ENCODE measurements around the gene TBCCD1.
A peak's percentile ranks its signal among the peaks of the same experiment; 100 is the strongest.
"Not testable (repeated sequence)": the region's sequence is repeated elsewhere in the genome, so short reads cannot be mapped to it uniquely, and the experiment has no call there.

Gene TBCCD1

DNA sequence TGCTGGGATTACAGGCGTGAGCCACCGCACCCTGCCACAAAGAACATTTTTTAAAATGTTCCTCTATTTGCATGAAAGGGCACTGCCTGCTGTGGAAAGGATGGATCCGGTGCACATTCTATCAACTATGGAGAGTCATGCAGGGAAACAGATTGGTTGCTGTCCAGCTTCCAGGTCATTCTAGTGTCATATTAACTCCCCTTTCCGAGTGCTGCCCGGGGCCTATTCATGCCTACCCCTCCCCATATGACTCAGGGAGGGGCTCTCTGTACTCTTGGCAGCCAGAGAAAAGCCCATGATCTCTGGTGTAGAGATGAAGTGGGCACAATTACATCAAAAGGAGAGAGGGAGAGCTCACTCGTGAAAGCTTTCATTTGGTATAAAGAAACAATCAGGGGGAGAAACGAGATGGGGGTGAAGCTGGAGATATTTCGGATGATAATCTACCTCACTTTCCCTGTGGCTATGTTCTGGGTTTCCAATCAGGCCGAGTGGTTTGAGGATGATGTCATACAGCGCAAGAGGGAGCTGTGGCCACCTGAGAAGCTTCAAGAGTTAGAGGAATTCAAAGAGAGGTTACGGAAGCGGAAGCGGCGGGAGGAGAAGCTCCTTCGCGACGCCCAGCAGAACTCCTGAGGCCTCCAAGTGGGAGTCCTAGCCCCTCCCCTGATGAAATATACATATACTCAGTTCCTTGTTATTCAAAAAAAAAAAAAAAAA is 29.6 kb upstream of the TBCCD1 start:
- no peak for DNase-seq (ENCODE audit: low read depth in 2 of 2, low spot score in 1 of 2)

DNA sequence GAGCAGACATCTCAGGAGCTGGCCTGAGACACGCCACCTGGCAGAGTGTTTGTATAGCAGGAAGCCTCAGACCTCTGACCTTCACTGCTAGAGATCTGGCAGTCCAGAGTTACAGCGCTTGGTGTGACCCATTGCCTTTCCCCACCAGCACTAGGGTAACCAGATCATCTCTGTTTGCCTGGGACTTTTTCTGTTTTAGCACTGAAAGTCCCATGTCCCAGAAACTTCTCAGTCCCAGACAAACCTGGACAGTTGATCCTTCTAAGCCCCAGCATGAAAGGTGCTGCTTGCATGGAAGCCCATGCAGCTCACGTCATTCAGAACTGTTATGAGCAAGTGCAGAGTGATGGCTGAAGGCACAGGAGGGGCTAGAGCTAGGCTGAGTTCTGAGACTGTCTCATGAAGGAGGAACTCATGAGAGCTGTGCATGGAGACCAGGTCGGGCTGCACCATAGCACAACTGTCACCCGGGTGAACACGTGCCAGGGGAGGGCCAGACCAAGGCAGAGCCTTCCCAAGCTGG is 27.5 kb upstream of the TBCCD1 start:
- DNase-seq (ENCODE audit: low read depth in 2 of 2, low spot score in 1 of 2), result no peak

DNA sequence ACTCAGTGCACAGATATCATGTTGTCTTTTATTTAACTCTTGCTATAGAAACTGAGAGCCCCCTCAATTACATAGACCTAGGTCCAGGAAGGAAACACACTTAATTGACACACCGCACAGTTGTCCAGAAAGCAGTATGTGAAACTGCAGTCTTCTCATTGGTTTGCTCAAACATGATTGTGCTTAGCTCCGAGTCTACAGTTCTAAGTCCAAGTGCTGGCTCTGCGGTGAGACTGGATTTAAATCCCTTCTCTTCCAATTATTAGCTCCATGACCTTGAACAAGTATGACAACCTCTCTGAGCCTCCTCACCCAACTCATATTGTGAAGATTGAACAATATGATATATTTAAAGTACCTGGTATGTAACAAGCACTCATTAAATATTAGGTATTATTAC is 26.7 kb upstream of the TBCCD1 start:
- DNase-seq (ENCODE audit: low read depth in 2 of 2, low spot score in 1 of 2), result no peak

DNA sequence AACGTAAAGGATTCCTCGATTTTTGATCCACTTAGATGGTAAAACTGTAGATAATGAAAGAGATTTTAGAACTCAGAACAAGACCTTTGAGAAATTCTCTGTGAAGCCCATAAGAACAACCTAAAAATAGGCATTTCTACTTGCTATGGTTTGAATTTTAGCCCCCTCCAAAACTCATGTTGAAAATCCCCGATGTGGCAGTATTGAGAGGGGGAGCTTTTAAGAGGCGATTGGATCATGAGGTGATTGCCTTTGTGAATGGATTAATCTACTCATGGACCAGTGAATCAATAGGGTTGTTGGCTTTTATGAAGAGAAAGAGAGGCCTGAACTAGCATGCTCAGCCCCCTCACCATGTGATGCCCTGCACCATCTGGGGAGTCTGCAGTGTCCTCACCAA is 25.5 kb upstream of the TBCCD1 start:
- DNase-seq (ENCODE audit: low read depth in 2 of 2, low spot score in 1 of 2), result no peak

DNA sequence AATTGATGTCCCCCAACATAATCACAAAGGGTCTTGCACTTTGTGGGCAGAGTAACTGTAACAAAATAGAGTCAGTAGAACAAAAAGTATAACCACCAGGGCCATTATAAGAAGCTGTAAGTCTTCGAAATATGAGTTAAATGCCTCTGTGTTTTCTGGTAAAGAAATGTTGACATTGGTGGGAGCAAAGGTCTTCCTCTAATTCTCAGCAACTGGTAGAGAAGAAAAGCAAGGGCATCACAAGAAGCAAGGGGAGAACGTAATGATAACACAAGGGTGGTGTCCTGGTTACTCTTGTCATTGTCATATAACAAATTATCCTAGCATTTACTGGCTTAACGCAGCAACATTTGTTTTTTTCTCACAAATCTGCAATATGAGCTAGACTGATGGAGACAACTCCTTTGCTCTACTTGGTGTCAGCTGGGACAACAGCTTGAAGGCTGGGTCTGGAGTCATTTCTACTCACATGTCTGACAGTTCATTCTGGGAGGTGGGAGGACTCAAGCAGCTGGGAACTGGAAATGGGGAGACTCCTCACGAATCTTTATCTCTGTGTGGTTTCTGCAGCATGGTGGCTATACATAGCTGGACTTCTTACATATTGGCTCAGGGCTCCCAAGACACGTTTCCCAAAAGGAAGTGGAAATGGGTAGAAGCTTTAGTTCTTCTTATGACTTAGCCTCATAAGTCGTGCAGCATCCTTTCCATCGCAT is 23.6 kb upstream of the TBCCD1 start:
- DNase-seq (ENCODE audit: low read depth in 2 of 2, low spot score in 1 of 2), result no peak

DNA sequence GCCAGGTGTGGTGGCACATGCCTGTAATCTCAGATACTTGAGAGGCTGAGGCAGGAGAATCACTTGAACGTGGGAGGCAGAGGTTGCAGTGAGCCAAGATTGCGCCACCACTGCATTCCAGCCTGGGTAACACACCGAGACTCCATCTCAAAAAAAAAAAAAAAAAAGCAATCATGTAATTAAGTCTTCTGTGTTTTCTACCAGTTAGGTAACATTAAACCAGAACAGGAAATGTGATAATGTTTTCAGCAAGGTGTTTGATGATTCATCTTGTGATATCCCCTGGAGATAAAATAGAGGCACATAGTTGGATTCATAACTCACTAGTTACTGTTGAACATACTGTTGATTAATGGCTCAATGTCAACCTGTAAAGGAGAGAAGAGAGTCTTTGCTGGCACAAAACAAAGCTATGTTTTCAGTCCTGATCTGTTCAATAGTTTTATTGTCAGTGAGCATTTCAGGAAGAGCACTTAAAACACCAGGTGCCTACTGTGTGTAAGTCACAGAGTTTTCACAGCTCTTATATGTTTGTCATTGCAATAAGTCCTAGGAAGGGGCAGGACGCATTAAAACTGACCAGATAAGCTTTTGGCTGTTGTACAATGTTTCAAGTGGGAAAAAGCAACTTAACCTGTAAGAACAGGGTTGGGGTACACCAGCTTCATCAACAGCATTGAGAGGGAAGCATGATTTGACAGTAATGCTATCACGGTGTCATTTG is 22.9 kb upstream of the TBCCD1 start:
- DNase-seq (ENCODE audit: low read depth in 2 of 2, low spot score in 1 of 2), result no peak

DNA sequence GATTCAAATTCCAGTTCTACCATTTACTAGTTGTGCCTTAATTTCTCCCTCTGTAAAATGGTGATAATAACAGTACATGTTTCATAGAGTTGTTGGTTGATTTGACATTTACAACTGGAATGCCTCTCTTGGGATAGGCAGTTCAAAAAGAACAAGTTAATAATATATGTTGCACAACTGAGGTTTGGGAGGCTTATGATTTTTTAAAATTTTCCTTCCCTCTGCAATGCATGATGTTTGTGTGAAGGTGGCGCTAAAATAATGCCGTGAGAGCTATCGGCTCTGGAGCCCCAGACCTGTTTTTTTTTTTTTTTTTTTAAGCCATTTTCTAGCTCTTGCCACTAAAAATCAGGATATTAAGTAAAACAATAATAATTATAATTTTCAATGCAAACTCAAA is 22.0 kb upstream of the TBCCD1 start:
- no peak for DNase-seq (ENCODE audit: low read depth in 2 of 2, low spot score in 1 of 2)

DNA sequence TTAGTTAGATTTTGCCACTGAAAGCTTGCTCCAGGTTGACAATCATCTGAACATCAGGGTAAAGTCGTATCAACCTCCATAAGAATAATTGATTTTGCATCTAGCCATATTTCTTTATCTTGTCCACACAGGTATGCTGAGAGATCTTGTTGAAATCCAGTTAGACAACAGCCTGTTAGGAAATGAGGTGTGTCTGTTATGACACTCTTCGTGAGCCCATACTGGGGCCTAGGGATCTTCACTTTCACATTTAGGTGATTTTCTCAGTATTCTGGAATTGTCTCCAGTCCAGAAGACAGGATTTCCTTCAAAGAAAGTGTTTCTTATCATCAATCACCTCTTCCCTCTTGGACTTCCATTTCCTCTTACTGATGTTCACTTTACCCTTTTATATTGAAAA is 21.5 kb upstream of the TBCCD1 start:
- DNase-seq (ENCODE audit: low read depth in 2 of 2, low spot score in 1 of 2), result no peak

DNA sequence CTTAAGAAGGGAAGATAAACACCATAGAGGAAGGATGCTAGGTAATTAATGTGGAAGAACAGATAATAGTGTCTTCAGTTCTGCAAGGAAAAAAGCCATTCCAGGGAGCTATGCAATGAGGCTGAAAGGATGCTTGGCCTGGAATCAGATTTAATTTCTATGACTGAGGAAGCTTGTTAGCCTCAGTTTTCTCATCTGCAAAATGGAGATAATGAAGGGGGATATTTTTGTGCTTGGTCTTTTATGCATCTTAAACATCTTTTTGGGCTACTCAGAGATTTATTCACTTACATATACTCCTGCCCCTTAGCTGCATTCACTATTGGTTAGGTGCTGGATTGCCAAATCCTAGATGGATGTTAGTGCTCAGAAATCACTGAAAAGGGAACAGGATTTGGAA is 20.0 kb upstream of the TBCCD1 start:
- DNase-seq (ENCODE audit: low read depth in 2 of 2, low spot score in 1 of 2), result no peak

DNA sequence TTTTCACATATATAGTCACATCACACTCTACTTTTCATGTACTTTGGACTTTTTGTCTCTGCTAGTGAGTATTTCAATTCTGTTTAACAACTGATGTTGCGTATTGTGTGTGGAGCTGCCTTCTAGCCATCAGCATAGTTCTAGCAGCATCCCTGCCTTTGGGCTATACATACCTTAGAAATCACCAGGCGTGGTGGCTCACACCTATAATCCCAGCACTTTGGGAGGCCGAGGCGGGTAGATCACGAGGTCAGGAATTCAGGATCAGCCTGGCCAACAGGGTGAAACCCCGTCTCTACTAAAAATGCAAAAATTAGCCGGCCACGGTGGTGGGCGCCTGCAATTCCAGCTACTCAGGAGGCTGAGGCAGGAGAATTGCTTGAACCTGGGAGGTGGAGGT is 19.1 kb upstream of the TBCCD1 start:
- DNase-seq (ENCODE audit: low read depth in 2 of 2, low spot score in 1 of 2), result not testable (repeated sequence)

DNA sequence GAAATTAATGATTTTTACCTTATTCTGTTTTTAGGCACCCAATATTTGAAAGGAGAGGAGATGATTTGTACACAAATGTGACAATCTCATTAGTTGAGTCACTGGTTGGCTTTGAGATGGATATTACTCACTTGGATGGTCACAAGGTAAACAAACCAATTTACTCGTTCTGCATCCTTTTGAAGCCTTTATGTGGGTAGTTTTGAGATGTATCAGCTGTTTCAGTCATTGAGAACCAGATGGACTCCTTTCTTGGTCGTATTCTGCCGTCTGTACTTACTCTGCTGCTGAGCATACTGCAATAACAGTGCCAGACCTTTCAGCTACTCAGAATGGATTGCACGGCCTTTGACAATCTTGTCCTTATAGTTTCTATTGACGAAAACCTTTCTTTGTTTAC is 16.7 kb upstream of the TBCCD1 start:
- DNase-seq (ENCODE audit: low read depth in 2 of 2, low spot score in 1 of 2), result no peak

DNA sequence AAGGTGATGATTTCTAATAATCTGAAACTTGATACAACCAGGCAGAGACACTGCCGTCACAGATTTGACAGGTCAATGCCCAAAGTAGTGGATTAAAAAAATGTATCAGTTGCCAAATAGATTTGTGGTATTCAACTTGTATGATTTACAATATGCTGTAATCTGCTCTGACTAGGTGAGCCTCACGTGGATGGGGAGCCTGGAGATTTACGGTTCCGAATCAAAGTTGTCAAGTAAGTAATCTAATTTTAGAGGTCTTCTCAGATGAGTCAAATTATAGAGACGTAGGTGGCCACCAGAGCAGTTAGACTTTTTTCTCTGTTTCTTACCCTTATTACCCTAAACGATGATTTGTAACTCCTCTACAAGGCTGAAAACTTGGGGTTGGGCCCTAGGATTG is 15.4 kb upstream of the TBCCD1 start:
- no peak for DNase-seq (ENCODE audit: low read depth in 2 of 2, low spot score in 1 of 2)

DNA sequence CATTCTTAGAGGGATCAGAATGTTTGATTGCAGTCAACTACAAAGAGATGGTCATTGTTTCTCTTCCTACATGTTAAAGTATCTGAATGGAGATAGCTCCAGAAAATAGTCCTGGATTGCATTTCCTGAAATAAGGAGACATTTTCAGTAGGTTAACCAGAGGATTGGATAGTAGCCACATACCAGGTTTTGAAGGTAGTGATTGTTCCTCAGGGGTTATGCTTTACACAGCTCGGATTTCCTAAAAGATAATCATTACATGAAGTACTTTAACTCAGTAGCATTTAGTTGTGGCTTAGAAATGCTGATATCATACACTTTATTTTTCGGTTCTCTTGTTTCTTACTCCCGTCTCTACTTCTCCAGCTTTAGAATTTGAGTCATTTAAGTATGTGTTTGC is 13.6 kb upstream of the TBCCD1 start:
- no peak for DNase-seq (ENCODE audit: low read depth in 2 of 2, low spot score in 1 of 2)

DNA sequence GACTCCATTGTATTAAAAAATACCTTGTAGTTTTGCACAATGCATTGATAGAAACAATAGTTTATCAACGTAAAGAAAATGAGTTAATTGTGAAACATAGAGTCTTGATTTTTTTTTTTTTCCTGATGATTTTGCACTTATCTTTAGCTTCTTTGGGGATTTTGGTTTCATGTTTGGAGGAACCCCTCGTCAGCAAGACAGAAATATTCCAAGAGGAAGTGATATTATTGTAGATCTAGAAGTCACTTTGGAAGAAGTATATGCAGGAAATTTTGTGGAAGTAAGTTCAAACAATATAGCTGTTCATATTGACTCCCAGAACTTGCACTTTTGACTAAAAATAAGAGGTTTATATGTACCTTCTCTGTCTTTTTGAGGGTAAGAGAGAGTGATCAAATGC is 10.4 kb upstream of the TBCCD1 start:
- no peak for DNase-seq (ENCODE audit: low read depth in 2 of 2, low spot score in 1 of 2)

DNA sequence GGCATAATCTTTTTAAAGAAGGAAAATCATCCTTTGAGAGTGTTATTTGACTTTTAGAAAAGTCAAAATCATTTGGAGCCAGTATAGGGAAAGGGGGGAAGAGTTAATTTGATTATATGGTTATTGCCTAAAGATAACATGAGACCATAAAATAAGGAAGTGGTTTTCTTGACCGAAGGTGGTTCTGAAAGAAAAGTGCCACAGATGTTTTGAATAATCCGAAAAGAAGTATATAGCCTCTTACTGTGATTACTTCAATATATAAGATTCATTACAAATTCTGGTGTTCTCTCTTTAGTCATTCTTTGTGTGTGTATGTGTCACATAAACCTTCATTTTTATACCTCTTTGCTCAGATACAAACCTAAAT is 4.5 kb upstream of the TBCCD1 start:
- DNase-seq (ENCODE audit: low read depth in 2 of 2, low spot score in 1 of 2), result no peak

DNA sequence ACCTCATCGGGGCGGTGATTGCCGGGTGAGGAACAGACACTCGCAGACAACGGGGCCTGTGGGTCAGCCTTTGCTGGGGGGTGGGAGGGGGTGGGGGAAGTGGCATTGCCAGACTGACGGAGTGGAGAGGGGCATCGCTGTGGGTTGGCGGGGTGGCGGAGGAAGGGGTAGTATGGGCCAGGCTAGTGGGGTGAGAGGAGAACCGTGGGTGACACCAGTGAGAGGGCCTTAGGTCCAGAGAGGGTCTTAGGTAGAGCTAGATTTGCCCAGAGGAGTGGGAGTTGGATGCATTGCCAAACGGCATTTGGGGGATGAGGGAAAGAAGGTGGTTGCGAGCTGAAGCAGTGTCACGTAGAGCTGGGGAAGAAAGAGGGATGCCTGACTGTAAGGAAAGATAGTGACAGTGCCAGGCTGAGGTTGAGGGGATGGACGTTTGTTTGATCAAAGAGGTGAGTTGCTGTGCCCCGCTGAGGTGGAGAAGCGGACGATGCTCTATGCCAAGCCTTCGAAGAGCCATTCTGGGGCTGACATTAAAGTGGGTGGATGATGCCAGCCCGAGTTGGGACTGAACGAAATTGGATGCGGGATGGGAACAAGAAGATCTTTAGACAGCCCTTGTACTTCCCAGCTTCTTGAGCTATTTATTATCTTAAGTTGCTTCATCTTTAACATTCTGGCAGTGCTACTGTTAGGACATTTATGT is 4.0 kb upstream of the TBCCD1 start:
- no peak for DNase-seq (ENCODE audit: low read depth in 2 of 2, low spot score in 1 of 2)

DNA sequence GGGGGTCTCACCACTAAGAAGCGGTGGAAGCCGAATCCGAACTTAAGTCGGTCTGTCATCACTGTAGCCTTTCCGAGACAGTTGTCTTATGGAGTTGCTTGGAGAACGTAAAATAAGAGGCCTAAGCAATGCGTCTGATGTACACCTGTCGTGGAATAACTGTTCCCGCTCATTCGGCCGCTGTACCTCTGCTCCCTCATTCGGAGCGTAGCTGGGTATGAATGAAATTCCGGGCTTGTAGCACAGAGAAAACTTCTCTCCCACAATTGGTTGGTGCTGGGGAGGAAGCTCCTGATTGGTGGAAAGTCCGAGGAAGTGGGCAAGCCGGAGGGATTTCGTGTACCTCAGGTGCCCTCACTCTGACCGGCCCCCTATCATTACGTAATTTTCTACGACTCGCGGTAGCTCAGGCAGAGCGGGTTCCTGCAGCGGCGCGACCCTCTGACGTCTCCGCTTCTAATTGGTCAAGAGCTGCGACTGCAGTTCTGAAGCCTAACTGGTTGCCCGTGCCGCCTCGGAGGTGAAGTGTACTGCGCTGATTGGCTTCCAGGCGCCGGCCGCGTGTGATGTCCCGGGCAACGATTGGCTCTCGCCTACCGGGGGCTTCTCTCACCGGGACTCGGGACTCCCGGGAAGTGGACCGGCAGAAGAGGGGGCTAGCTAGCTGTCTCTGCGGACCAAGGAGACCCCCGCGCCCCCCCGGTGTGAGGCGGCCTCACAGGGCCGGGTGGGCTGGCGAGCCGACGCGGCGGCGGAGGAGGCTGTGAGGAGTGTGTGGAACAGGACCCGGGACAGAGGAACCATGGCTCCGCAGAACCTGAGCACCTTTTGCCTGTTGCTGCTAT is 3.2 kb upstream of the TBCCD1 start, which contains the start of gene DNAJB11:
Gene DNAJB11, plus strand, starts transcription at position 625 of the 845 bp plus-strand sequence. Its CDS starts 178 bp downstream, at position 803.
- DNase-seq (ENCODE audit: low read depth in 2 of 2, low spot score in 1 of 2), result peak; percentile 94 to 99

DNA sequence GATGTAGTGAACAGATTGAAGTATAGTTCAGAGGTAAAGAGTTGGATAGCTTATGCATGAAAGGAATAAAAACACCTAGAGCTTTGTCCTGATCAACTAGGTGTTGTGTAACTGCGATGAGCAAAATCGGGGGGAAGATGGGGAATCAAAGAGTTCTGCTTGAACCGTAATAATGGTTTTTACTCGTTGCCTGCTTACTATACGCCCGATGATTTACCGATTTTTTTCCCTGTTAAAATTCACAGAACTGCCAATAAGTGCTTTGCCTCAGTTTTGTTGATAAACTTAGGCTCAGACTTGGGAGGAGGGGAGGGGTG is 2.6 kb upstream of the TBCCD1 start:
- no peak for DNase-seq (ENCODE audit: low read depth in 2 of 2, low spot score in 1 of 2)

DNA sequence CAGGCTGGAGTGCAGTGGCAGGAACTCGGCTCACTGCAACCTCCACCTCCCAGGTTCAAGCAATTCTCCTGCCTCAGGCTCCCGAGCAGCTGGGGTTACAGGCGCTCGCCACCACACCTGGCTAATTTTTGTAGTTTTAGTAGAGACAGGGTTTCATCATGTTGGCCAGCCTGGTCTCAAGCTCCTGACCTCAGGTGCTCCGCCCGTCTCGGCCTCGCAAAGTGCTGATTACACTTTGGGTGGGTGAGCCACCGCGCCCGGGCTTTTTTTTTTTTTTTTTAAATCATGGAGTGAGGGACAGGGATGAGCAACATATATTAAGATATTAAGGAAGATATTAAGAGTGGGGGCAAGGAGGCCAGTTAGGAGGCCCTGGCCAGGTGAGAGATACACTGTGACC is 2.2 kb upstream of the TBCCD1 start:
- not testable (repeated sequence) for DNase-seq (ENCODE audit: low read depth in 2 of 2, low spot score in 1 of 2)

DNA sequence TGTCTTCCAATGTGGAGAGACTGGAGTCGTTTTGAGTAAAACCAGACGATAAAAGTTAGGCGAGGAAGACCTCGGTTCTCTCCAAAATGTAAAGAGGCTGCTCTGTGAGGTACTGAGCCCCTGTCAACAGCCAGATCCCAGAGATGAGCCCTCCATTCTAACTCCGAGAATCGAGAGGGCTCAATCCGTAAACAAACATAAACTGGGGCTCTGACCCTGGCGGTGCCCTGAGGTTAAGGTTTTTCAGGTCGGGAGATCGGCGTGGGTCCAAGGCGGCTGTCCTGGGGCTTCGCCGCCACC is 417 bp downstream of the TBCCD1 start:
- no peak for DNase-seq (ENCODE audit: low read depth in 2 of 2, low spot score in 1 of 2)

DNA sequence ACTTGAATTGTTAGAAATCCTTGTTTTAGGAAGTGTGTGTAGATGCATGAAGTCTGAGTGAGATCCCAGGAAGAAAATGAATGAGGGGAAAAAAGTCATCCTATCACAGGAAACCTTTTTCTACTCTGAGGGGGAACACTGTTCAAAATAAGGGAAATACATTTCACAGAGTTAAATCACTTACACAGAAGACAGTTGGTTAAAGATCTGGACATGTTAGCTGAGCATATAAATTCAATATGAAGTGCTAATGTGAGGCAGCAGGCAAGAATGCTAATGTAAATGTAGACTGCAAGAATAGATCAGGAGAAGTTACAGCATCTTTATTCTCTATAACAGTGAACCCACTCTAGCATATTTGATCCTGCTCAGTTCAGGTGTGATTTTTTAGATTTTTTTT is 2.6 kb downstream of the TBCCD1 start:
- no peak for DNase-seq (ENCODE audit: low read depth in 2 of 2, low spot score in 1 of 2)
